Measurements from ENCODE around the gene KCNH3.
"Not testable (repeated sequence)": the region's sequence is repeated elsewhere in the genome, so short reads cannot be mapped to it uniquely, and the experiment has no call there.

The KCNH3 gene

GRCh38 chr12:49599961-49600360 lies 61.1 kb downstream of the KCNH3 start:
- DNase-seq = no peak

GRCh38 chr12:49603721-49604120 lies 64.9 kb downstream of the KCNH3 start:
- DNase-seq = no peak

GRCh38 chr12:49604856-49605255 lies 66.0 kb downstream of the KCNH3 start:
- DNase-seq = no peak

DNA sequence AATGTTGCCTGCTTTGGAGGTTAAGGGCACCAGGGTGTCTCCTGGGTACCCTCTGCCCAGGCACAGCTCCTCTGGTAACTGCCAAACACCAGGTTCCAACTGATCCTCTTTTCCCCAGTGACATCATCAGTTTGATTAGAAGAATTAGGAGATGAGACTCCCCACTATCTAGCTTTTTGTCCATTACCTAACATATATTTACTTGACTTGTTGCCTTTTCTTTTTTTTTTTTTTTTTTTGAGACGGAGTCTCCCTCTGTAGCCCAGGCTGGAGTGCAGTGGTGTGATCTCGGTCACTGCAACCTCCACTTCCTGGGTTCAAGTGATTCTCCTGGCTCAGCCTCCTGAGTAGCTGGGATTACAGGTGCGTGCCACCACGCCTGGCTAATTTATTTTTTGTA lies 66.7 kb downstream of the KCNH3 start, which contains the start of gene FAM186B:
Gene FAM186B, minus strand, starts transcription at position 101 of the 400 bp plus-strand sequence. CDS start 162 bp downstream, outside the sequence.
- not testable (repeated sequence) for DNase-seq
